ENCODE data around the gene PPP1R14C.
"Not testable (repeated sequence)": the region's sequence is repeated elsewhere in the genome, so short reads cannot be mapped to it uniquely, and the experiment has no call there.

Gene PPP1R14C

GRCh38 chr6:150212778-150213177 is 69.9 kb downstream of the PPP1R14C start:
- in situ Hi-C loops (cut with HindIII; ENCODE audit: low sequenced_read_pairs) = no loop called here

GRCh38 chr6:150213301-150213700 is 70.5 kb downstream of the PPP1R14C start:
- in situ Hi-C loops (cut with HindIII; ENCODE audit: low sequenced_read_pairs) = no loop called here

- in situ Hi-C loops (cut with HindIII; ENCODE audit: low sequenced_read_pairs) = no loop called here
These were observed 71.5 kb downstream of the PPP1R14C start for GRCh38 chr6:150214310-150214709.

- in situ Hi-C loops (cut with HindIII; ENCODE audit: low sequenced_read_pairs) = no loop called here
These were observed 78.0 kb downstream of the PPP1R14C start for GRCh38 chr6:150220634-150221551.

GRCh38 chr6:150224820-150225219 is 82.0 kb downstream of the PPP1R14C start:
- in situ Hi-C loops (cut with HindIII; ENCODE audit: low sequenced_read_pairs) = no loop called here

DNA sequence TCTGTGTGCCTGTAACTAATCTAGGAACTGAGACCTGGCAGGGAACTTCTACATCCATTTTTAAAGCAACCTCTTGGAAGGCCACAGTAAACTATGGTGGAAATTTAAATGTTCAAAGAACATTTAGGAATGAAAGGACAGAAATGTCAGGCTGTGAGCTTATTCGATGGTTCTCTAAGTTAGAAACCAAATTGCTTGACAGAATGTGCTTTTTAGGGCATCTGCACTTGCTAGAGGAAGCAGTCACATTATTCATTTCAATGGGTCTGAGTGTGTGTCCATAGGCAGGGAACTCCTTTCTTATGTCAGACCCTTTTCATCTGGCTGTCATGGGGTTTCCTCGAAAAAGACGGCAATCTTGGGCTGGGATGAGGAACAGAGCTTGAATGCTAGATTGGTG is 84.4 kb downstream of the PPP1R14C start:
- in situ Hi-C loops (cut with HindIII; ENCODE audit: low sequenced_read_pairs) = no loop called here

DNA sequence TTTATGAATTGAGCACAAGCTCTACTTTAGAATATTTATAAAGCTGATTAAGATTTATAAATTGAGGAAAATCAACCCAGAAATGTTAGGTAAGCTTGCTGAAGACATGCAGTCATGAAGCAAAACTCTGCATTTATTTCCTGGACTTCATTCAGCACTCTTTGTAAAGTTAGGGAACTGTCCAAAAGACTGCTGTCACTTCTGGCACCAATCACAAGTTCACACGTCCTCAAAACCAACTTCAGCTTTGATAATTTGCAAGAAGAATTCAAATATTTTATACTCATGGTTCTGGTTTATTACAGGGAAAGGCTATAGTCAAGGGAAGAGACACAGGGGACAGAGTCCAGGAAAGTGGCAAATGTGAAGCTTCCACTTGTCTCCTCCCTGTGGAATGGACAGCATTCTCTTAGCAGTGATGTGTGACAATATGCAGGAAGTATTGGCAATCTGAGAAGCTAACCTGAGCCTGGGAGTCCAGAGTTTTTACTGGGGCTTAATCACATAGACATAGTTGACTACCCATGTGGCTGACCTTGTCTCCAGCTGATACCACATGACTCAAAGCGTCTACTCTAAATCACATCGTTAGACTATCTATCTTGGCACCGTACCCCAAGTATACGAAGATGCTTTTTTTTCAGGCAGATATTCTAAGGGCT is 85.4 kb downstream of the PPP1R14C start:
- in situ Hi-C loops (cut with HindIII; ENCODE audit: low sequenced_read_pairs) = no loop called here

GRCh38 chr6:150229436-150230163 is 86.8 kb downstream of the PPP1R14C start:
- in situ Hi-C loops (cut with HindIII; ENCODE audit: low sequenced_read_pairs) = no loop called here

GRCh38 chr6:150230164-150230561 is 87.3 kb downstream of the PPP1R14C start:
- in situ Hi-C loops (cut with HindIII; ENCODE audit: low sequenced_read_pairs) = no loop called here

DNA sequence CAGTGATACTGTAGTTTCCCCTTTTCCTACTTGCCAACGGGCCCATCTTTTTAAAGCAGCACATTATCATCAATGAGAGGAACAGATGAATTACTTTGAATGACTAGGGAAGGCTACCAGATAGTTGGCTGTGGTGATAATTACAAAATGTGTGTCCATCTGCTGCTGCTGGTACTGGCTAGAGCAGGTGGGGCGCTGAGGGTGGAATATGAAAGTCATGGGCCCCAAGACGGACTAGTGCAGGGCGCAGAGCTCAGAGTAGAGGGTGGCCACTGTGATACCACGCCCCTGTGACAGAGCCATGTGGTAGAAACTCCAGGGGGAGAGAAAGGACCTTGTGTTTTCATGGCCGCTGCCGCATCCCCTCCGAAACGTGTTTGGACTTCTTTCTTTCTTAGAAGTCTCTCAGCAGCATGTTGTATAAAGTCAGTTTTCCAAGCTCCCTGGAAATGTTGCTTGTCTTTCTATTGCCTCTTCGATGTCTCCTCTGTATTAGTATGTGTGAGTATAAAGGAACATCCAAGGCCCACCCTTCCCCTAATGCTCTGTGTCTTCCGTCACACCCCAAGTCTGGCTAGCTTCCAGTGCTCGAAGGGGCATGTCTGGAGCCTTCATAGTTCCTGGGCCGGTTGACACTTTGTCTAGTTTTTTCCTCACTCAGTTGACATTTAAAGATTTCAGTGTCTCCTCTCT is 88.1 kb downstream of the PPP1R14C start:
- in situ Hi-C loops (cut with HindIII; ENCODE audit: low sequenced_read_pairs) = no loop called here

- in situ Hi-C loops (cut with HindIII; ENCODE audit: low sequenced_read_pairs) = no loop called here
These were observed 88.6 kb downstream of the PPP1R14C start for GRCh38 chr6:150231525-150231850.

DNA sequence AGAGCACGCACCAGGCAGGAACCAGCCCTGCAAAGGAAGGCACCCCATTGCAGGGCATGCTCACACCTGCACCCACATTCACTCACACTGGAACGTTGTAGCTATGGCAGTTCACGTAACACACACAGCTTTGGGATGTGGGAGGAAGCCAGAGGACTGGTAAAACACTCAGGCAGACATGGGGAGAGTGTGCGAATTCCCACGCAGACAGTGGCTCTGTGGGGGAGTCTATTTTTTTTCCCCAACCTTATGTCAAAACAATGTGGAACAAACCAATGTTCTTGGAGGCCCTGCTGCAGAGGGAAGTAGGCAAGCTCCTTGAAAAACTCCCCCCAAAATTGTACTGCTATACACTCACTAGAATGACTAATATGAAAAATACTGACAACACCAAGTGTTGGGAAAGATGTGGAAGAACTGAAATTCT is 91.0 kb downstream of the PPP1R14C start:
- in situ Hi-C loops (cut with HindIII; ENCODE audit: low sequenced_read_pairs) = no loop called here

DNA sequence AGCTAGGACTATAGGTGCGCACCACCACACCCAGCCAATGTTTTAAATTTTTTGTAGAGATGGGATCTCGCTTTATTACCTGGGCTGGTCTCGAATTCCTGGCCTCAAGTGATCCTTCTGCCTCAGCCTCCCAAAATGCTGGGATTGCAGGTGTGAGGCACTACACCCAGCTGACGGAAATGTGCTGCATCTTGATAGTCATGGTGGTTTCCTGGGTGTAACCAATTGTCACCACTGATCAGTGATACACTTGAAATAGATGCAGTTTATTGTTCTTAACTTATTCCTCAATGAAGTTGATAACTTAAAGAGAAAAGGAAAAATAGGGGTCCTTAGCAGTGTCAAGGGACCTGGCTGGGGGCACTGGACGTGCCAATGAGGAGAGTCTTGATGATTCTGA is 92.4 kb downstream of the PPP1R14C start:
- in situ Hi-C loops (cut with HindIII; ENCODE audit: low sequenced_read_pairs) = no loop called here

- in situ Hi-C loops (cut with HindIII; ENCODE audit: low sequenced_read_pairs) = no loop called here
These were observed 93.3 kb downstream of the PPP1R14C start for GRCh38 chr6:150236114-150236513.

GRCh38 chr6:150236544-150236943 is 93.7 kb downstream of the PPP1R14C start:
- in situ Hi-C loops (cut with HindIII; ENCODE audit: low sequenced_read_pairs) = no loop called here

DNA sequence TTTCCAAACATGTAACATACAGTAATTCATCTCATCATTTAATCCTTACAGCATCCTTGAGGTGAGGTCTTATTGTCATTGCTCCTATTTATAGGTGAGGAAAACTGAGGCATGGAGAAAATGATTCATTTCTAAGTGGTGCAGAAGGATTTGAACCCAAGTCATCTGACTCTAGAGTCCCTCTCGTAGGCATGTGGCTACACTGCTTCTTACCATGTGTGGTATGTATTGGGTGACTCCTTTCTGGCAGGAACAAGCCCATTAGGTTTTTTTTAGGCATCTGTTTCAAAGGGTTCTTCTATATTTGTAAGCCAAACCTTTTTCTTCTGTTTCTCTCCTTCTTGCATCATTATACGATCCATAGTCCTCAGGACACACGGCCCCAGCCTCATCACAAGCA is 94.8 kb downstream of the PPP1R14C start:
- in situ Hi-C loops (cut with HindIII; ENCODE audit: low sequenced_read_pairs) = no loop called here

DNA sequence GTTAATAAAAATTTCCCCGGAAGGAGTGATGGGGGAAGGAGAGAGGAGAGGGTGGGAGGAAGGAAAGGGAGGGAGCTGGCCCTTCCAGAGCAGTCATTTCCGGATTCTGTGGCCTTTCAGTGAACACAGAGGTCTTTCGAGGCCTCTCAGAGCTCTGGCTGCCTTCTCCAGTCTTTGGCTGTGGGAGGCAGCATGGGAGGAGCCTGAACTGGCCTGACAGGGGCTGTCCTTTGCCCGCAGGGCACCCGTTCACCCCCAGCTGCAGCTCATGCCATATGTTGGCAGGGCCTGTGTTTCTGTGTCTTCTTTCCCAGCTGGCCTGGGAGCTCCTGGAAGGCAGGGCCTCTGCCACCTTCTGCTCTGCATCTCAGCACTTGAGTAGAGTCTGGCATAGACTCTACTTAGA is 95.5 kb downstream of the PPP1R14C start:
- in situ Hi-C loops (cut with HindIII; ENCODE audit: low sequenced_read_pairs) = no loop called here

- in situ Hi-C loops (cut with HindIII; ENCODE audit: low sequenced_read_pairs) = no loop called here
These were observed 96.1 kb downstream of the PPP1R14C start for GRCh38 chr6:150238846-150239407.

DNA sequence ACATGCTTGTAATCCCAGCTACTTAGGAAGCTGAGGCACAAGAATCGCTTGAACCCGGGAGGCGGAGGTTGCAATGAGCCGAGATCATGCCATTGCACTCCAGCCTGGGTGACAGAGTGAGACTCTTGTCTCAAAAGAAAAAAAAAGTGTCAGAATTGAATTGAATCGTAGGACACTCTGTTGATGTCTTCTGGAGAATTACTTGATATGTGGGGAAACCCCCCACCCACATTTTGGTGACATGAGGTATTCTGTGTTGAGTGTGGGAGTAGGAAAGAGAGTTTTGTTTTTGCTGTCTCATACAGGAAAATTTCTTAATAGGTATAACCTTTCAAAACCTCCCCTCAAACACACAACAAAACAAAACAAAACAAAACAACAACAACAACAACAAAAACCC is 98.9 kb downstream of the PPP1R14C start:
- in situ Hi-C loops (cut with HindIII; ENCODE audit: low sequenced_read_pairs) = not testable (repeated sequence)

DNA sequence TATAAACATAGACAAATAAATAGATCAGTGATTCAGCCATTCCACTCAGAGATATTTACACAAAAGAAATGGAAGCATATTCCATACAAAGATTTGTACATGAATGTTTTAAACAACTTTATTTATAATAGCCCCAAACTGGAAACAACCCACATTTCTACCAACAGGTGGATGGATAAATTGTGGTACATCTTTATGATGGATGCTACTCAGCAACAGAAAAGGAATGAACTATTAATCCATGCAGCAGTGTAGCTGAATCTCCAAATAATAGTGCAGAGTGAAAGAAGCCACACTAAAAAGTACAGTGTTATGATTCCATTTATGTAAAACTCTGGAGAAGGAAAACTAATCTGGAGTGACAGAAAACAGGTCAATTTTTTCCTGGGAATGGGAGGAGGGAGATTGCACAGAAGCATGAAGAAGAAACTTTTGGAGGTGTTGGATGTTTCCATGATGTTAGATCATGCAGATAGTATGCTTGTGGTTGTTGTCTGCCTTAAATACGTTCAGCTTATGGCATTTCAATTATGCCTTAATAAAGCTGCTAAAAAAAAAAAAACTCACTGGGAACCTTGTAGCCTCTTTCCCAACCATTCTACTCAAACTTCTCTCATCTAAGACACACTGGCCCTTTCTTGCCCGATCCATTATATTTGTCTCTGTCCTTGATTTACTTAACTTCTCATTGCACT is 100.9 kb downstream of the PPP1R14C start:
- in situ Hi-C loops (cut with HindIII; ENCODE audit: low sequenced_read_pairs) = no loop called here

All from DLD1 (cell line).